HEK293 (cell line): ENCODE results near the gene CBX7.

Source experiments
- BCL11A ChIP-seq: fragments of 450-650 bp; formaldehyde crosslinking; IDR thresholded peaks from 2 replicates; pipeline ENCODE4 v1.5.1; 2016; ENCODE audit warnings: low read depth, missing biosample characterization, missing genetic modification characterization
- CTCF ChIP-seq: fragments of 450-650 bp; formaldehyde crosslinking; IDR thresholded peaks from 2 replicates; pipeline ENCODE4 v1.5.1; 2016; ENCODE audit warnings: missing biosample characterization, missing genetic modification characterization
- REST ChIP-seq: fragments of 450-650 bp; formaldehyde crosslinking; IDR thresholded peaks from 2 replicates; pipeline ENCODE4 v1.5.1; 2016; ENCODE audit warnings: missing biosample characterization, missing genetic modification characterization
- ZBTB10 ChIP-seq: fragments of 450-650 bp; formaldehyde crosslinking; IDR thresholded peaks from 2 replicates; pipeline ENCODE4 v1.5.1; 2016; ENCODE audit warnings: missing biosample characterization, missing genetic modification characterization
- ZNF10 ChIP-seq: fragments of 450-650 bp; formaldehyde crosslinking; IDR thresholded peaks from 2 replicates; pipeline ENCODE4 v1.5.1; 2017; ENCODE audit warnings: missing biosample characterization, missing genetic modification characterization
- ZNF37A ChIP-seq: fragments of 450-650 bp; IDR thresholded peaks from 2 replicates; pipeline ENCODE4 v1.5.1; 2018; ENCODE audit warnings: missing biosample characterization, missing genetic modification characterization
- ZNF391 ChIP-seq: fragments of 450-650 bp; formaldehyde crosslinking; IDR thresholded peaks from 2 replicates; pipeline ENCODE4 v1.5.1; 2016; ENCODE audit warnings: low read depth, missing biosample characterization, missing genetic modification characterization, borderline replicate concordance
- ZNF530 ChIP-seq: fragments of 450-650 bp; formaldehyde crosslinking; IDR thresholded peaks from 2 replicates; pipeline ENCODE4 v1.5.1; 2016; ENCODE audit warnings: low read depth, missing biosample characterization, missing genetic modification characterization
- ZNF670 ChIP-seq: fragments of 450-650 bp; formaldehyde crosslinking; IDR thresholded peaks from 2 replicates; pipeline ENCODE4 v1.5.1; 2016; ENCODE audit warnings: missing biosample characterization, missing genetic modification characterization, low read depth
- ZSCAN30 ChIP-seq: fragments of 450-650 bp; IDR thresholded peaks from 2 replicates; pipeline ENCODE4 v1.5.1; 2018; ENCODE audit warnings: missing biosample characterization, mild to moderate bottlenecking, missing genetic modification characterization, moderate library complexity
- ZSCAN5A ChIP-seq: fragments of 450-650 bp; formaldehyde crosslinking; IDR thresholded peaks from 2 replicates; pipeline ENCODE4 v1.5.1; 2016; ENCODE audit warnings: missing biosample characterization, missing genetic modification characterization

GRCh38 chr22:39097098-39098020 lies 55.1 kb downstream of the CBX7 start, which contains the start of gene APOBEC3H:
- TF ChIP-seq CTCF (no peak), ZNF10 (tag by site-specific recombination) (no peak), ZNF530 (no peak), ZSCAN5A (tag by site-specific recombination) (no peak), BCL11A (no peak), ZNF37A (tag by site-specific recombination) (no peak), REST (no peak), ZNF670 (no peak), ZSCAN30 (tag by site-specific recombination) (no peak), ZBTB10 (no peak), ZNF391 (tag by site-specific recombination) (no peak)
